Astrocyte (in vitro differentiated cells and primary cell): Measurements from ENCODE around the gene COP1.

Experiments used
- EZH2 ChIP-seq: IDR thresholded peaks from 2 replicates; pipeline ENCODE4 v1.6.1; 2012; ENCODE audit warnings: mild to moderate bottlenecking, low read length, inconsistent platforms; ENCODE audit not compliant: insufficient read depth
- TF ChIP-seq, protein P1 (sequence below): IDR thresholded peaks from 2 replicates; pipeline ENCODE4 v1.5.1; 2011; ENCODE audit warnings: low read depth, mild to moderate bottlenecking, inconsistent platforms, low read length, moderate library complexity; ENCODE audit not compliant: insufficient read depth

- TF ChIP-seq, protein P1, sequence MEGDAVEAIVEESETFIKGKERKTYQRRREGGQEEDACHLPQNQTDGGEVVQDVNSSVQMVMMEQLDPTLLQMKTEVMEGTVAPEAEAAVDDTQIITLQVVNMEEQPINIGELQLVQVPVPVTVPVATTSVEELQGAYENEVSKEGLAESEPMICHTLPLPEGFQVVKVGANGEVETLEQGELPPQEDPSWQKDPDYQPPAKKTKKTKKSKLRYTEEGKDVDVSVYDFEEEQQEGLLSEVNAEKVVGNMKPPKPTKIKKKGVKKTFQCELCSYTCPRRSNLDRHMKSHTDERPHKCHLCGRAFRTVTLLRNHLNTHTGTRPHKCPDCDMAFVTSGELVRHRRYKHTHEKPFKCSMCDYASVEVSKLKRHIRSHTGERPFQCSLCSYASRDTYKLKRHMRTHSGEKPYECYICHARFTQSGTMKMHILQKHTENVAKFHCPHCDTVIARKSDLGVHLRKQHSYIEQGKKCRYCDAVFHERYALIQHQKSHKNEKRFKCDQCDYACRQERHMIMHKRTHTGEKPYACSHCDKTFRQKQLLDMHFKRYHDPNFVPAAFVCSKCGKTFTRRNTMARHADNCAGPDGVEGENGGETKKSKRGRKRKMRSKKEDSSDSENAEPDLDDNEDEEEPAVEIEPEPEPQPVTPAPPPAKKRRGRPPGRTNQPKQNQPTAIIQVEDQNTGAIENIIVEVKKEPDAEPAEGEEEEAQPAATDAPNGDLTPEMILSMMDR = no peak
- no peak for TF ChIP-seq EZH2
Measured at GRCh38 chr1:176241385-176242015, 34.4 kb upstream of the COP1 start.
